ENCODE measurements around the gene NOTCH2. TPM values are rescaled to one million over a fixed set of nuclear protein-coding genes. Genes with fewer than 3 reads are reported as not detected.

The NOTCH2 gene
- total and polyA plus RNA-seq, 9 of the 15 experiments (the other 6 are each of a cell fraction or from before 2014, with no cell fraction given), result 0.04 to 1.2 (median 0.28) TPM; not detected in 1

GRCh38 chr1:119893827-119894700 is 175.4 kb downstream of the NOTCH2 start (continued):
- no peak for TF ChIP-seq SRSF3 (IDR thresholded peaks at IDR 0.05; ENCODE audit: insufficient read depth, low read length)
- TF ChIP-seq, protein P1, sequence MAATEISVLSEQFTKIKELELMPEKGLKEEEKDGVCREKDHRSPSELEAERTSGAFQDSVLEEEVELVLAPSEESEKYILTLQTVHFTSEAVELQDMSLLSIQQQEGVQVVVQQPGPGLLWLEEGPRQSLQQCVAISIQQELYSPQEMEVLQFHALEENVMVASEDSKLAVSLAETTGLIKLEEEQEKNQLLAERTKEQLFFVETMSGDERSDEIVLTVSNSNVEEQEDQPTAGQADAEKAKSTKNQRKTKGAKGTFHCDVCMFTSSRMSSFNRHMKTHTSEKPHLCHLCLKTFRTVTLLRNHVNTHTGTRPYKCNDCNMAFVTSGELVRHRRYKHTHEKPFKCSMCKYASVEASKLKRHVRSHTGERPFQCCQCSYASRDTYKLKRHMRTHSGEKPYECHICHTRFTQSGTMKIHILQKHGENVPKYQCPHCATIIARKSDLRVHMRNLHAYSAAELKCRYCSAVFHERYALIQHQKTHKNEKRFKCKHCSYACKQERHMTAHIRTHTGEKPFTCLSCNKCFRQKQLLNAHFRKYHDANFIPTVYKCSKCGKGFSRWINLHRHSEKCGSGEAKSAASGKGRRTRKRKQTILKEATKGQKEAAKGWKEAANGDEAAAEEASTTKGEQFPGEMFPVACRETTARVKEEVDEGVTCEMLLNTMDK (IDR thresholded peaks at IDR 0.05; ENCODE audit: borderline replicate concordance, insufficient read depth, low read depth, low read length, poor library complexity, severe bottlenecking), result no peak
- TF ChIP-seq, protein P2, sequence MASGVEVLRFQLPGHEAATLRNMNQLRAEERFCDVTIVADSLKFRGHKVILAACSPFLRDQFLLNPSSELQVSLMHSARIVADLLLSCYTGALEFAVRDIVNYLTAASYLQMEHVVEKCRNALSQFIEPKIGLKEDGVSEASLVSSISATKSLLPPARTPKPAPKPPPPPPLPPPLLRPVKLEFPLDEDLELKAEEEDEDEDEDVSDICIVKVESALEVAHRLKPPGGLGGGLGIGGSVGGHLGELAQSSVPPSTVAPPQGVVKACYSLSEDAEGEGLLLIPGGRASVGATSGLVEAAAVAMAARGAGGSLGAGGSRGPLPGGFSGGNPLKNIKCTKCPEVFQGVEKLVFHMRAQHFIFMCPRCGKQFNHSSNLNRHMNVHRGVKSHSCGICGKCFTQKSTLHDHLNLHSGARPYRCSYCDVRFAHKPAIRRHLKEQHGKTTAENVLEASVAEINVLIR (CRISPR knock-in tag; IDR thresholded peaks at IDR 0.05), result no peak

DNA sequence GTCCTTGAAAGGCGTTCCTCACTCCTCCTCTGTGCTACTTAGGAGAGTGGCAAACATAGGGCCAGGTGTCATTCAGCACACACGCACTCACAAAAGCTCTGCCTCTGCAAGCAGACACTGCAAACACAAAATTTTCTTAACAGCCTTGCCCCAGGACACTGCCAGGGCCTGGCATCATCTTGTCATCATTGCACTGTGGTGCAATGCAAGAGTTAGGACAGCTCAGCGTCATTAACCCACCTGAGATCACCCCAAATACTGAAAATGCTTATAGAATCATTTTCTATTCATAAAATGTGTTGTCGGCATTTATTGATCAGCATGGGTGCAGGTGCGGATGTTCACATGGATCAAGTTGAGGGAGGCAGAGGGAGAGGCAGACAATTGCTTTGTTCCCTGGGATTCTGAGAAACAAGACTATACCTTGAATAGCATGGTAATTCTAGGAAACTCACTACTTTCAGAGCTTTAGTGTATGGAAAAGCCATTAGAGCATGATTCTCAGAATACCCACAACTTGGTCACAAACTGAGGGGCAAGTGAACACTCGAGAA is 176.1 kb downstream of the NOTCH2 start:
- Histone ChIP-seq H3K9me3 (replicated peaks; ENCODE audit: control insufficient read depth, insufficient read depth, low read depth, low read length) (no peaks in the 10 kb centered on the region), H3K4me1 (replicated peaks in 1 of 2; ENCODE audit: control insufficient read depth in 2 of 2, insufficient read depth in 2 of 2, low read length in 2 of 2) (peaks cover 0 to 3% of the 10 kb centered on the region in 2 experiments; a peak in 1 of 5 replicates), H3K79me2 (ENCODE audit: control insufficient read depth, insufficient read depth, low read length) (no peaks in the 10 kb centered on the region), H3K27ac (ENCODE audit: extremely low read depth, low read depth, low read length) (no peak overlapping the region), H3K9me1 (ENCODE audit: control insufficient read depth, insufficient read depth, low read length) (no peaks in the 10 kb centered on the region), H4K20me1 (replicated peaks; ENCODE audit: control insufficient read depth, insufficient read depth, low read length) (no peaks in the 10 kb centered on the region), H3K9ac (ENCODE audit: insufficient read depth in 1 of 2, low read depth in 2 of 2, low read length in 2 of 2) (no peak overlapping the region), H2AFZ (ENCODE audit: low read depth, low read length) (no peak overlapping the region), H3K27me3 (ENCODE audit: control insufficient read depth in 2 of 2, insufficient read depth in 2 of 2, low read length in 2 of 2) (peaks cover 30 to 32% of the 10 kb centered on the region in 2 experiments), H3K4me3 (no peak overlapping the region), H3K4me2 (ENCODE audit: insufficient read depth, low read length) (no peak overlapping the region), H3K36me3 (ENCODE audit: control insufficient read depth, insufficient read depth, low read length) (no peaks in the 10 kb centered on the region)
- ChIA-PET CTCF (ENCODE audit: low intra/inter-chr PET ratio) (no interaction called here), POLR2A (no interaction called here)
- FAIRE-seq, result peak; percentile 37
- 5% methylated on average over 6 of the region's 6 CpGs for WGBS (ENCODE audit: insufficient coverage, low coverage, missing lambda C conversion rate)
- ATAC-seq, result no peak
- in situ Hi-C loops (cut with MboI), result no loop called here
- BruUV-seq (replicated peaks), result no TSS peak
- no peak for DNase-seq (ENCODE audit: extremely low read depth in 1 of 4, low spot score in 3 of 4)
- intact Hi-C loops (cut with micrococcal nuclease), result no loop called here
- TF ChIP-seq ZNF57 (CRISPR knock-in tag; IDR thresholded peaks at IDR 0.05), result no peak
- TF ChIP-seq MTA2 (IDR thresholded peaks at IDR 0.05; ENCODE audit: low read depth), result no peak
- peak; percentile 68; the same call in 1 of the 2 replicates for TF ChIP-seq SOX6 (IDR thresholded peaks at IDR 0.05)

Data from K562 (cell line).